IMR-90 (cell line): ENCODE data around the gene ZNF595. TPM values are rescaled to one million over a fixed set of nuclear protein-coding genes. Genes with fewer than 3 reads are reported as not detected.
"Not testable (repeated sequence)": the region's sequence is repeated elsewhere in the genome, so short reads cannot be mapped to it uniquely, and the experiment has no call there.

Source experiments
- ATAC-seq: fragments of 200-7000 bp; cut with Tn5 transposase; 2 replicates; pipeline ENCODE4 v1.9.1; 2020; ENCODE audit warnings: low read depth, mild to moderate bottlenecking, moderate library complexity
- BruUV-seq: library from RNA; stranded (reverse); fragments of 400-500 nt; replicated peaks from 2 replicates; lab custom pipeline; 2021; lab: Mats Ljungman, UMichigan
- CTCF ChIA-PET: fragments of 300-600 bp; formaldehyde crosslinking; extraction: SDS; loops from one replicate; lab custom pipeline; 2021; ENCODE audit warnings: antibody characterized with exemption; lab: Yijun Ruan, JAX
- POLR2A ChIA-PET: fragments of 300-600 bp; sonication (Branson Sonifier 250); formaldehyde crosslinking; loops from one replicate; lab custom pipeline; 2022; ENCODE audit warnings: antibody characterized with exemption; ENCODE audit not compliant: unreplicated experiment; lab: Charles Lee
- DNase-seq: peaks from one replicate; pipeline ENCODE4 v3.0.0; 2013
- H2AFZ ChIP-seq: replicated peaks from 2 replicates; pipeline ENCODE3; 2013; ENCODE audit warnings: low read length, mild to moderate bottlenecking; ENCODE audit not compliant: poor library complexity
- H2AK5ac ChIP-seq: 2 replicates; pipeline ENCODE4 v1.6.1; 2013; ENCODE audit warnings: low read depth, low read length, inconsistent platforms
- H2AK9ac ChIP-seq: replicated peaks from 2 replicates; pipeline ENCODE3; 2013; ENCODE audit warnings: mild to moderate bottlenecking, low read depth, low read length, moderate library complexity; ENCODE audit not compliant: poor library complexity
- H2BK120ac ChIP-seq: 2 replicates; pipeline ENCODE4 v1.6.1; 2013; ENCODE audit warnings: low read depth, low read length, inconsistent platforms
- H2BK15ac ChIP-seq: 3 replicates; pipeline ENCODE4 v1.6.1; 2013; ENCODE audit warnings: low read depth, low read length, inconsistent platforms
- H2BK20ac ChIP-seq: 2 replicates; pipeline ENCODE4 v1.6.1; 2013; ENCODE audit warnings: low read depth, mild to moderate bottlenecking, inconsistent platforms, low read length, moderate library complexity
- H2BK5ac ChIP-seq: 2 replicates; pipeline ENCODE4 v1.6.1; 2013; ENCODE audit warnings: mild to moderate bottlenecking, low read depth, low read length, inconsistent platforms; ENCODE audit not compliant: poor library complexity, severe bottlenecking
- H3K14ac ChIP-seq: replicated peaks from 2 replicates; pipeline ENCODE4 v1.6.1; 2013; ENCODE audit warnings: low read depth, low read length, inconsistent platforms
- H3K18ac ChIP-seq: 2 replicates; pipeline ENCODE4 v1.6.1; 2013; ENCODE audit warnings: low read depth, low read length, control low read depth
- H3K23ac ChIP-seq: 2 replicates; pipeline ENCODE4 v1.6.1; 2013; ENCODE audit warnings: low read depth, low read length, inconsistent platforms
- H3K27ac ChIP-seq: 2 replicates; pipeline ENCODE4 v1.5.1; 2013; ENCODE audit warnings: mild to moderate bottlenecking, control low read depth, low read length; ENCODE audit not compliant: insufficient read depth
- H3K27me3 ChIP-seq: 2 replicates; pipeline ENCODE4 v1.6.1; 2013; ENCODE audit warnings: low read length; ENCODE audit not compliant: control insufficient read depth, insufficient read depth
- H3K36me3 ChIP-seq: 2 replicates; pipeline ENCODE4 v1.6.1; 2013; ENCODE audit warnings: low read length, mixed read lengths; ENCODE audit not compliant: control insufficient read depth, insufficient read depth
- H3K4ac ChIP-seq: 2 replicates; pipeline ENCODE4 v1.6.1; 2013; ENCODE audit warnings: low read depth, low read length, inconsistent platforms
- H3K4me1 ChIP-seq: 2 replicates; pipeline ENCODE4 v1.6.1; 2013; ENCODE audit warnings: low read length, mixed read lengths; ENCODE audit not compliant: control insufficient read depth, insufficient read depth
- H3K4me2 ChIP-seq: 2 replicates; pipeline ENCODE4 v1.6.1; 2013; ENCODE audit warnings: low read depth, mild to moderate bottlenecking, control low read depth, low read length, moderate library complexity
- H3K4me3 ChIP-seq: 2 replicates; pipeline ENCODE4 v1.5.1; 2013; ENCODE audit warnings: low read depth, mild to moderate bottlenecking, control low read depth, low read length, moderate library complexity; ENCODE audit not compliant: insufficient read depth
- H3K56ac ChIP-seq: 2 replicates; pipeline ENCODE4 v1.6.1; 2013; ENCODE audit warnings: low read length, inconsistent platforms; ENCODE audit not compliant: insufficient read depth; ENCODE audit errors: extremely low read depth
- H3K79me1 ChIP-seq, 2 experiments: 2 replicates each; pipeline ENCODE4 v1.6.1; 2013; ENCODE audit warnings: low read length in 2 of 2, inconsistent platforms in 1 of 2, low read depth in 1 of 2
- H3K9ac ChIP-seq: 2 replicates; pipeline ENCODE4 v1.6.1; 2013; ENCODE audit warnings: low read depth, low read length, control low read depth
- H3K9me1 ChIP-seq: 2 replicates; pipeline ENCODE4 v1.6.1; 2013; ENCODE audit warnings: low read length, inconsistent platforms; ENCODE audit not compliant: insufficient read depth
- H3K9me3 ChIP-seq: 2 replicates; pipeline ENCODE4 v1.6.1; 2013; ENCODE audit warnings: low read length; ENCODE audit not compliant: control insufficient read depth, insufficient read depth
- H4K20me1 ChIP-seq: 2 replicates; pipeline ENCODE4 v1.6.1; 2013; ENCODE audit warnings: low read length, inconsistent platforms; ENCODE audit not compliant: insufficient read depth
- H4K5ac ChIP-seq: 2 replicates; pipeline ENCODE4 v1.6.1; 2013; ENCODE audit warnings: mild to moderate bottlenecking, low read depth, low read length, control low read depth
- H4K8ac ChIP-seq, 2 experiments: 2 replicates each; pipeline ENCODE4 v1.6.1; 2013; ENCODE audit warnings: low read depth in 2 of 2, low read length in 2 of 2, control low read depth in 1 of 2, inconsistent platforms in 1 of 2
- H4K91ac ChIP-seq: 2 replicates; pipeline ENCODE4 v1.6.1; 2013; ENCODE audit warnings: low read depth, low read length, inconsistent platforms; ENCODE audit not compliant: insufficient read depth
- WGBS, 2 experiments: methylation state at CpG; one replicate each; pipeline versions ENCODE4 v1.1.5 to v1.1.7; 2013; ENCODE audit warnings: missing lambda C conversion rate in 2 of 2; ENCODE audit not compliant: insufficient read length in 1 of 2; ENCODE audit errors: extremely low coverage in 2 of 2; 5-methylcytosine and 5-hydroxymethylcytosine counted together
- dilution Hi-C: fragments of 300-500 bp; cut with HindIII; formaldehyde crosslinking; loops from one replicate; pipeline ENCODE4 v1.14.3; 2018; ENCODE audit warnings: low sequenced_read_pairs; ENCODE audit not compliant: unreplicated experiment
- in situ Hi-C: fragments of 300-500 bp; cut with MboI; formaldehyde crosslinking; loops from 3 replicates; pipeline ENCODE4 v1.14.3; 2019; ENCODE audit warnings: low sequenced_read_pairs, inconsistent platforms, mixed read lengths
- intact Hi-C: fragments of 100-400 bp; cut with micrococcal nuclease; formaldehyde crosslinking; loops from 2 replicates; pipeline ENCODE4 v1.10.0; 2022
- polyA plus RNA-seq, 3 experiments: library from polyadenylated mRNA; depleted of rRNA; stranded (reverse); fragments of >200 nt; gene quantifications; 2 replicates each; pipeline ENCODE4 v1.2.3, GENCODE V29; 2012; ENCODE audit warnings: low replicate concordance in 1 of 3
- total RNA-seq: library from RNA; depleted of rRNA; stranded (reverse); fragments of >200 nt; gene quantifications from 2 replicates; pipeline ENCODE4 v1.2.3, GENCODE V29; 2012

ZNF595 gene
- total and polyA plus RNA-seq, 2 of the 4 experiments (the other 2 are of a cell fraction): 1.9 to 6.8 TPM

GRCh38 chr4:123922-124274 is 70.8 kb downstream of the ZNF595 start:
- Histone ChIP-seq H4K8ac (peak overlapping the region in 1 of 2 experiments; percentile 38; a peak in 3 of 4 replicates), H4K5ac (peak overlapping the region; percentile 8; the same call in 1 of the 2 replicates), H3K4me2 (peak overlapping the region; percentile 47), H3K9me3 (peaks cover 12% of the 10 kb centered on the region), H2AFZ (peak overlapping the region; percentile 96), H3K79me1 (peaks cover 6 to 13% of the 10 kb centered on the region in 2 experiments), H3K4me3 (peak overlapping the region; percentile 89)
- H3K4ac ChIP-seq, ATAC-seq, H4K20me1 ChIP-seq, H3K14ac ChIP-seq, intact Hi-C loops, H4K91ac ChIP-seq, H3K36me3 ChIP-seq, H3K27me3 ChIP-seq, H3K23ac ChIP-seq, BruUV-seq, H3K18ac ChIP-seq, H2BK15ac ChIP-seq, DNase-seq, H2BK5ac ChIP-seq, H2BK120ac ChIP-seq, H3K4me1 ChIP-seq, POLR2A ChIA-PET, H2AK9ac ChIP-seq, H3K9me1 ChIP-seq, H2BK20ac ChIP-seq, H2AK5ac ChIP-seq, dilution Hi-C loops, in situ Hi-C loops, CTCF ChIA-PET, H3K27ac ChIP-seq, H3K56ac ChIP-seq, H3K9ac ChIP-seq: not testable (repeated sequence)
- WGBS, 2 experiments: 60% methylated on average over 1 of the region's 10 CpGs; no CpG with 5 or more reads in 1 of the 2 experiments
